K562 (cell line): ENCODE measurements around the gene LSM4. TPM values are rescaled to one million over a fixed set of nuclear protein-coding genes. Genes with fewer than 3 reads are reported as not detected.

Source experiments
- ELF2 ChIP-seq: fragments of 250-450 bp; sonication (Bioruptor Pico); IDR thresholded peaks from 2 replicates; pipeline ENCODE4 v1.5.0; 2021; ENCODE audit warnings: mild to moderate bottlenecking
- MIER1 ChIP-seq: fragments of 450-650 bp; IDR thresholded peaks from 2 replicates; pipeline ENCODE4 v1.6.1; 2016; ENCODE audit warnings: antibody characterized with exemption, mild to moderate bottlenecking, low read depth
- NFIC ChIP-seq: fragments of 450-650 bp; IDR thresholded peaks from 2 replicates; pipeline ENCODE4 v1.6.1; 2017; ENCODE audit warnings: mild to moderate bottlenecking, inconsistent platforms
- RUNX1 ChIP-seq: sonication (generic); IDR thresholded peaks from 2 replicates; pipeline ENCODE4 v1.6.1; 2016; ENCODE audit warnings: antibody characterized with exemption, low read depth
- SRSF7 ChIP-seq: fragments of 200-400 bp; formaldehyde crosslinking; optimal IDR thresholded peaks from 2 replicates; pipeline ENCODE3; 2017; ENCODE audit warnings: mild to moderate bottlenecking, low read depth, low read length
- polyA plus RNA-seq, 8 experiments: library from polyadenylated mRNA; depleted of rRNA in 4 of 8; stranded (reverse) in 5 of 8; unstranded in 3 of 8; fragments of >200 nt; fragmentation: Nextera tagmentation in 2 of 8; fragmentation: Illumina TruSeq in 1 of 8; extraction: Ambion mirVana in 2 of 8; extraction: Trizol in 1 of 8; gene quantifications; 2 replicates each; pipeline versions ENCODE4 v1.2.1 to v1.2.3, GENCODE V29; 2011 to 2014; ENCODE audit warnings: inconsistent platforms in 1 of 8, missing spikeins in 1 of 8
- total RNA-seq, 7 experiments: library from RNA; depleted of rRNA in 6 of 7; stranded (reverse); fragments of >200 nt in 6 of 7; fragmentation: Illumina TruSeq in 2 of 7; extraction: Trizol in 2 of 7; gene quantifications; 2 replicates each; pipeline versions ENCODE4 v1.2.1 to v1.2.3, GENCODE V29; 2011 to 2021; ENCODE audit warnings: low replicate concordance in 1 of 7
- TF ChIP-seq, protein P1 (sequence below): IDR thresholded peaks from 3 replicates; pipeline ENCODE4 v1.6.1; 2011; ENCODE audit warnings: borderline replicate concordance, mild to moderate bottlenecking; ENCODE audit not compliant: insufficient read length, insufficient read depth
- TF ChIP-seq, protein P2 (sequence below): IDR thresholded peaks from 2 replicates; pipeline ENCODE4 v1.6.1; 2014; ENCODE audit warnings: antibody characterized with exemption
- TF ChIP-seq, protein P3 (sequence below): fragments of 250-450 bp; sonication (Bioruptor Pico); IDR thresholded peaks from 2 replicates; pipeline ENCODE4 v1.8.0; 2022; ENCODE audit warnings: inconsistent platforms, mild to moderate bottlenecking, moderate library complexity, borderline replicate concordance
- TF ChIP-seq, protein P4 (sequence below): fragments of 450-650 bp; IDR thresholded peaks from 2 replicates; pipeline ENCODE4 v1.6.1; 2016; ENCODE audit warnings: mild to moderate bottlenecking, moderate library complexity

Gene LSM4
- total and polyA plus RNA-seq, 9 of the 15 experiments (the other 6 are each of a cell fraction or from before 2014, with no cell fraction given) = 11.9 to 763 (median 202) TPM

DNA sequence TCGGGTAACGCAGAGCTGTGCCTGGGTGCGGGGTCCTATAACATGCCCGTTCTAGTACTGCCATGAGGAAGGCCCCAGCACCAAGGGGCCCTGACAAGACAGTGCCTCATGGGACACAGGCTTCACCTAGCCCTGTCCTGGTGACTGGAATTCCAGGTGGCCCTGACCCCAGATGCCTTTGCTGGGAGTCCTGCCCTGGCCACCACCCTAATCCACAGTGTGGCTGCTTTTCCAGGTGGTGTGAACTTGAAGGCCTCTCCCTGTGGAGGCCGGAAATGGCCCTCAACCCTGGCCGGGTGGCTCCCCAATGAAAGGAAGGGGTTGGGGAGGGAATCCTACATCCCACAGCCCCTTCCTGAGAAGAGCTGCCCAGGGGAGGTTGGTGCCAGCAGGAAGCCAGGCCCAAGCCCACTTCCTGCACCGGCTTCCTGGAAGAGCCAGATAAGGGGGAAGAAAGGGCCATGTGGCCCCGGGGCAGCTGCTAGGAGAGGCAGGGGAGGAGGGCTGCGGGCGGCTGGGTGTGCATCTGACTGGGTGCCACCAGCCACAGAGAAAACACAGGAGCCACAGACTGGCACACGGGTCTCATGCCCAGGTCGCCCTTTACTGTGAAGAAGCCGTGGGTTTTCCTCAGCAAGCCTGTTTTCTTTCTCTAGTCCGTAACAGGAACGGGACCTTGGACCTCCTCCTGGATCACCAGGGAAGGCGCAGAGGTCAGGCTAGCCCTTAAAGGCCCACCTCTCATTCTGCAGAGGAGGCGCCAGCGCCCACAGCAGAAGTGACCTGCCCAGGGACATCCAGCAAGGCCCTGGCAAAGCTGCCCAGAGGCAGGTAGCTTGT is 4.7 kb downstream of the LSM4 start (continued):
- TF ChIP-seq NFIC (peak; percentile 52), ELF2 (peak; percentile 45; the same call in 1 of the 2 replicates), RUNX1 (no peak), MIER1 (no peak), SRSF7 (no peak)
- TF ChIP-seq, protein P1, sequence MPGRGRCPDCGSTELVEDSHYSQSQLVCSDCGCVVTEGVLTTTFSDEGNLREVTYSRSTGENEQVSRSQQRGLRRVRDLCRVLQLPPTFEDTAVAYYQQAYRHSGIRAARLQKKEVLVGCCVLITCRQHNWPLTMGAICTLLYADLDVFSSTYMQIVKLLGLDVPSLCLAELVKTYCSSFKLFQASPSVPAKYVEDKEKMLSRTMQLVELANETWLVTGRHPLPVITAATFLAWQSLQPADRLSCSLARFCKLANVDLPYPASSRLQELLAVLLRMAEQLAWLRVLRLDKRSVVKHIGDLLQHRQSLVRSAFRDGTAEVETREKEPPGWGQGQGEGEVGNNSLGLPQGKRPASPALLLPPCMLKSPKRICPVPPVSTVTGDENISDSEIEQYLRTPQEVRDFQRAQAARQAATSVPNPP = no peak
- TF ChIP-seq, protein P2, sequence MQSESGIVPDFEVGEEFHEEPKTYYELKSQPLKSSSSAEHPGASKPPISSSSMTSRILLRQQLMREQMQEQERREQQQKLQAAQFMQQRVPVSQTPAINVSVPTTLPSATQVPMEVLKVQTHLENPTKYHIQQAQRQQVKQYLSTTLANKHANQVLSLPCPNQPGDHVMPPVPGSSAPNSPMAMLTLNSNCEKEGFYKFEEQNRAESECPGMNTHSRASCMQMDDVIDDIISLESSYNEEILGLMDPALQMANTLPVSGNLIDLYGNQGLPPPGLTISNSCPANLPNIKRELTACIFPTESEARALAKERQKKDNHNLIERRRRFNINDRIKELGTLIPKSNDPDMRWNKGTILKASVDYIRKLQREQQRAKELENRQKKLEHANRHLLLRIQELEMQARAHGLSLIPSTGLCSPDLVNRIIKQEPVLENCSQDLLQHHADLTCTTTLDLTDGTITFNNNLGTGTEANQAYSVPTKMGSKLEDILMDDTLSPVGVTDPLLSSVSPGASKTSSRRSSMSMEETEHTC = no peak
- TF ChIP-seq, protein P3, sequence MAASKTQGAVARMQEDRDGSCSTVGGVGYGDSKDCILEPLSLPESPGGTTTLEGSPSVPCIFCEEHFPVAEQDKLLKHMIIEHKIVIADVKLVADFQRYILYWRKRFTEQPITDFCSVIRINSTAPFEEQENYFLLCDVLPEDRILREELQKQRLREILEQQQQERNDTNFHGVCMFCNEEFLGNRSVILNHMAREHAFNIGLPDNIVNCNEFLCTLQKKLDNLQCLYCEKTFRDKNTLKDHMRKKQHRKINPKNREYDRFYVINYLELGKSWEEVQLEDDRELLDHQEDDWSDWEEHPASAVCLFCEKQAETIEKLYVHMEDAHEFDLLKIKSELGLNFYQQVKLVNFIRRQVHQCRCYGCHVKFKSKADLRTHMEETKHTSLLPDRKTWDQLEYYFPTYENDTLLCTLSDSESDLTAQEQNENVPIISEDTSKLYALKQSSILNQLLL (CRISPR knock-in tag) = no peak
- TF ChIP-seq, protein P4, sequence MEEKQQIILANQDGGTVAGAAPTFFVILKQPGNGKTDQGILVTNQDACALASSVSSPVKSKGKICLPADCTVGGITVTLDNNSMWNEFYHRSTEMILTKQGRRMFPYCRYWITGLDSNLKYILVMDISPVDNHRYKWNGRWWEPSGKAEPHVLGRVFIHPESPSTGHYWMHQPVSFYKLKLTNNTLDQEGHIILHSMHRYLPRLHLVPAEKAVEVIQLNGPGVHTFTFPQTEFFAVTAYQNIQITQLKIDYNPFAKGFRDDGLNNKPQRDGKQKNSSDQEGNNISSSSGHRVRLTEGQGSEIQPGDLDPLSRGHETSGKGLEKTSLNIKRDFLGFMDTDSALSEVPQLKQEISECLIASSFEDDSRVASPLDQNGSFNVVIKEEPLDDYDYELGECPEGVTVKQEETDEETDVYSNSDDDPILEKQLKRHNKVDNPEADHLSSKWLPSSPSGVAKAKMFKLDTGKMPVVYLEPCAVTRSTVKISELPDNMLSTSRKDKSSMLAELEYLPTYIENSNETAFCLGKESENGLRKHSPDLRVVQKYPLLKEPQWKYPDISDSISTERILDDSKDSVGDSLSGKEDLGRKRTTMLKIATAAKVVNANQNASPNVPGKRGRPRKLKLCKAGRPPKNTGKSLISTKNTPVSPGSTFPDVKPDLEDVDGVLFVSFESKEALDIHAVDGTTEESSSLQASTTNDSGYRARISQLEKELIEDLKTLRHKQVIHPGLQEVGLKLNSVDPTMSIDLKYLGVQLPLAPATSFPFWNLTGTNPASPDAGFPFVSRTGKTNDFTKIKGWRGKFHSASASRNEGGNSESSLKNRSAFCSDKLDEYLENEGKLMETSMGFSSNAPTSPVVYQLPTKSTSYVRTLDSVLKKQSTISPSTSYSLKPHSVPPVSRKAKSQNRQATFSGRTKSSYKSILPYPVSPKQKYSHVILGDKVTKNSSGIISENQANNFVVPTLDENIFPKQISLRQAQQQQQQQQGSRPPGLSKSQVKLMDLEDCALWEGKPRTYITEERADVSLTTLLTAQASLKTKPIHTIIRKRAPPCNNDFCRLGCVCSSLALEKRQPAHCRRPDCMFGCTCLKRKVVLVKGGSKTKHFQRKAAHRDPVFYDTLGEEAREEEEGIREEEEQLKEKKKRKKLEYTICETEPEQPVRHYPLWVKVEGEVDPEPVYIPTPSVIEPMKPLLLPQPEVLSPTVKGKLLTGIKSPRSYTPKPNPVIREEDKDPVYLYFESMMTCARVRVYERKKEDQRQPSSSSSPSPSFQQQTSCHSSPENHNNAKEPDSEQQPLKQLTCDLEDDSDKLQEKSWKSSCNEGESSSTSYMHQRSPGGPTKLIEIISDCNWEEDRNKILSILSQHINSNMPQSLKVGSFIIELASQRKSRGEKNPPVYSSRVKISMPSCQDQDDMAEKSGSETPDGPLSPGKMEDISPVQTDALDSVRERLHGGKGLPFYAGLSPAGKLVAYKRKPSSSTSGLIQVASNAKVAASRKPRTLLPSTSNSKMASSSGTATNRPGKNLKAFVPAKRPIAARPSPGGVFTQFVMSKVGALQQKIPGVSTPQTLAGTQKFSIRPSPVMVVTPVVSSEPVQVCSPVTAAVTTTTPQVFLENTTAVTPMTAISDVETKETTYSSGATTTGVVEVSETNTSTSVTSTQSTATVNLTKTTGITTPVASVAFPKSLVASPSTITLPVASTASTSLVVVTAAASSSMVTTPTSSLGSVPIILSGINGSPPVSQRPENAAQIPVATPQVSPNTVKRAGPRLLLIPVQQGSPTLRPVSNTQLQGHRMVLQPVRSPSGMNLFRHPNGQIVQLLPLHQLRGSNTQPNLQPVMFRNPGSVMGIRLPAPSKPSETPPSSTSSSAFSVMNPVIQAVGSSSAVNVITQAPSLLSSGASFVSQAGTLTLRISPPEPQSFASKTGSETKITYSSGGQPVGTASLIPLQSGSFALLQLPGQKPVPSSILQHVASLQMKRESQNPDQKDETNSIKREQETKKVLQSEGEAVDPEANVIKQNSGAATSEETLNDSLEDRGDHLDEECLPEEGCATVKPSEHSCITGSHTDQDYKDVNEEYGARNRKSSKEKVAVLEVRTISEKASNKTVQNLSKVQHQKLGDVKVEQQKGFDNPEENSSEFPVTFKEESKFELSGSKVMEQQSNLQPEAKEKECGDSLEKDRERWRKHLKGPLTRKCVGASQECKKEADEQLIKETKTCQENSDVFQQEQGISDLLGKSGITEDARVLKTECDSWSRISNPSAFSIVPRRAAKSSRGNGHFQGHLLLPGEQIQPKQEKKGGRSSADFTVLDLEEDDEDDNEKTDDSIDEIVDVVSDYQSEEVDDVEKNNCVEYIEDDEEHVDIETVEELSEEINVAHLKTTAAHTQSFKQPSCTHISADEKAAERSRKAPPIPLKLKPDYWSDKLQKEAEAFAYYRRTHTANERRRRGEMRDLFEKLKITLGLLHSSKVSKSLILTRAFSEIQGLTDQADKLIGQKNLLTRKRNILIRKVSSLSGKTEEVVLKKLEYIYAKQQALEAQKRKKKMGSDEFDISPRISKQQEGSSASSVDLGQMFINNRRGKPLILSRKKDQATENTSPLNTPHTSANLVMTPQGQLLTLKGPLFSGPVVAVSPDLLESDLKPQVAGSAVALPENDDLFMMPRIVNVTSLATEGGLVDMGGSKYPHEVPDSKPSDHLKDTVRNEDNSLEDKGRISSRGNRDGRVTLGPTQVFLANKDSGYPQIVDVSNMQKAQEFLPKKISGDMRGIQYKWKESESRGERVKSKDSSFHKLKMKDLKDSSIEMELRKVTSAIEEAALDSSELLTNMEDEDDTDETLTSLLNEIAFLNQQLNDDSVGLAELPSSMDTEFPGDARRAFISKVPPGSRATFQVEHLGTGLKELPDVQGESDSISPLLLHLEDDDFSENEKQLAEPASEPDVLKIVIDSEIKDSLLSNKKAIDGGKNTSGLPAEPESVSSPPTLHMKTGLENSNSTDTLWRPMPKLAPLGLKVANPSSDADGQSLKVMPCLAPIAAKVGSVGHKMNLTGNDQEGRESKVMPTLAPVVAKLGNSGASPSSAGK = peak; percentile 73
